ENCODE measurements around the gene VCAM1. TPM values are rescaled to one million over a fixed set of nuclear protein-coding genes. Genes with fewer than 3 reads are reported as not detected.

VCAM1 gene
- total RNA-seq, 1 experiment from 2014 or later = 0.94 TPM

GRCh38 chr1:100734676-100735075, 15.1 kb downstream of the VCAM1 start:
- H3K27ac Mint-ChIP-seq (ENCODE audit: unreplicated experiment) = no peak overlapping the region
- H3K4me1 Mint-ChIP-seq (ENCODE audit: low read depth, unreplicated experiment) = no peaks in the 10 kb centered on the region
- CTCF ChIA-PET = interaction anchor here (0.7 kb wide), 1 partner anchor 103 kb away, joined by 3 read pairs; no protein-coding TSS in a partner anchor
- intact Hi-C loops (cut with micrococcal nuclease; ENCODE audit: unreplicated experiment) = no loop called here
- no peak overlapping the region for H3K4me3 Mint-ChIP-seq (ENCODE audit: low read depth, unreplicated experiment)
- no TSS peak for BruUV-seq (replicated peaks)
- H3K36me3 Mint-ChIP-seq (ENCODE audit: insufficient read depth, unreplicated experiment) = no peaks in the 10 kb centered on the region
- H3K9me3 Mint-ChIP-seq (ENCODE audit: low read depth, unreplicated experiment) = no peaks in the 10 kb centered on the region
- DNase-seq = no peak
- no peak for TF ChIP-seq CTCF (IDR thresholded peaks at IDR 0.05; ENCODE audit: unreplicated experiment)
- no peaks in the 10 kb centered on the region for H3K27me3 Mint-ChIP-seq (ENCODE audit: unreplicated experiment)

GRCh38 chr1:100735244-100735643, 15.7 kb downstream of the VCAM1 start:
- no peak for TF ChIP-seq CTCF (IDR thresholded peaks at IDR 0.05; ENCODE audit: unreplicated experiment)
- no peak overlapping the region for H3K4me3 Mint-ChIP-seq (ENCODE audit: low read depth, unreplicated experiment)
- H3K9me3 Mint-ChIP-seq (ENCODE audit: low read depth, unreplicated experiment) = no peaks in the 10 kb centered on the region
- H3K36me3 Mint-ChIP-seq (ENCODE audit: insufficient read depth, unreplicated experiment) = no peaks in the 10 kb centered on the region
- no peaks in the 10 kb centered on the region for H3K4me1 Mint-ChIP-seq (ENCODE audit: low read depth, unreplicated experiment)
- intact Hi-C loops (cut with micrococcal nuclease; ENCODE audit: unreplicated experiment) = no loop called here
- DNase-seq = no peak
- CTCF ChIA-PET = no interaction called here
- H3K27ac Mint-ChIP-seq (ENCODE audit: unreplicated experiment) = no peak overlapping the region
- H3K27me3 Mint-ChIP-seq (ENCODE audit: unreplicated experiment) = no peaks in the 10 kb centered on the region
- BruUV-seq (replicated peaks) = no TSS peak

- Mint-ChIP-seq H3K27ac (ENCODE audit: unreplicated experiment) (no peak overlapping the region), H3K36me3 (ENCODE audit: insufficient read depth, unreplicated experiment) (no peaks in the 10 kb centered on the region), H3K4me1 (ENCODE audit: low read depth, unreplicated experiment) (no peaks in the 10 kb centered on the region), H3K9me3 (ENCODE audit: low read depth, unreplicated experiment) (no peaks in the 10 kb centered on the region), H3K27me3 (ENCODE audit: unreplicated experiment) (no peaks in the 10 kb centered on the region), H3K4me3 (ENCODE audit: low read depth, unreplicated experiment) (no peak overlapping the region)
- no TSS peak for BruUV-seq (replicated peaks)
- CTCF ChIA-PET = no interaction called here
- intact Hi-C loops (cut with micrococcal nuclease; ENCODE audit: unreplicated experiment) = no loop called here
- DNase-seq = no peak
- no peak for TF ChIP-seq CTCF (IDR thresholded peaks at IDR 0.05; ENCODE audit: unreplicated experiment)
These were observed 16.8 kb downstream of the VCAM1 start for GRCh38 chr1:100736324-100736723.

- no peak overlapping the region for H3K27ac Mint-ChIP-seq (ENCODE audit: unreplicated experiment)
- no peaks in the 10 kb centered on the region for H3K27me3 Mint-ChIP-seq (ENCODE audit: unreplicated experiment)
- no peak for TF ChIP-seq CTCF (IDR thresholded peaks at IDR 0.05; ENCODE audit: unreplicated experiment)
- H3K9me3 Mint-ChIP-seq (ENCODE audit: low read depth, unreplicated experiment) = no peaks in the 10 kb centered on the region
- no peak for DNase-seq
- intact Hi-C loops (cut with micrococcal nuclease; ENCODE audit: unreplicated experiment) = no loop called here
- H3K4me1 Mint-ChIP-seq (ENCODE audit: low read depth, unreplicated experiment) = no peaks in the 10 kb centered on the region
- CTCF ChIA-PET = no interaction called here
- H3K4me3 Mint-ChIP-seq (ENCODE audit: low read depth, unreplicated experiment) = no peak overlapping the region
- H3K36me3 Mint-ChIP-seq (ENCODE audit: insufficient read depth, unreplicated experiment) = no peaks in the 10 kb centered on the region
- BruUV-seq (replicated peaks) = no TSS peak
These were observed 17.2 kb downstream of the VCAM1 start for GRCh38 chr1:100736746-100737145.

Data from Calu3 (cell line).